ENCODE data around the gene PLXDC1.
"Not testable (repeated sequence)": the region's sequence is repeated elsewhere in the genome, so short reads cannot be mapped to it uniquely, and the experiment has no call there.

Gene PLXDC1

DNA sequence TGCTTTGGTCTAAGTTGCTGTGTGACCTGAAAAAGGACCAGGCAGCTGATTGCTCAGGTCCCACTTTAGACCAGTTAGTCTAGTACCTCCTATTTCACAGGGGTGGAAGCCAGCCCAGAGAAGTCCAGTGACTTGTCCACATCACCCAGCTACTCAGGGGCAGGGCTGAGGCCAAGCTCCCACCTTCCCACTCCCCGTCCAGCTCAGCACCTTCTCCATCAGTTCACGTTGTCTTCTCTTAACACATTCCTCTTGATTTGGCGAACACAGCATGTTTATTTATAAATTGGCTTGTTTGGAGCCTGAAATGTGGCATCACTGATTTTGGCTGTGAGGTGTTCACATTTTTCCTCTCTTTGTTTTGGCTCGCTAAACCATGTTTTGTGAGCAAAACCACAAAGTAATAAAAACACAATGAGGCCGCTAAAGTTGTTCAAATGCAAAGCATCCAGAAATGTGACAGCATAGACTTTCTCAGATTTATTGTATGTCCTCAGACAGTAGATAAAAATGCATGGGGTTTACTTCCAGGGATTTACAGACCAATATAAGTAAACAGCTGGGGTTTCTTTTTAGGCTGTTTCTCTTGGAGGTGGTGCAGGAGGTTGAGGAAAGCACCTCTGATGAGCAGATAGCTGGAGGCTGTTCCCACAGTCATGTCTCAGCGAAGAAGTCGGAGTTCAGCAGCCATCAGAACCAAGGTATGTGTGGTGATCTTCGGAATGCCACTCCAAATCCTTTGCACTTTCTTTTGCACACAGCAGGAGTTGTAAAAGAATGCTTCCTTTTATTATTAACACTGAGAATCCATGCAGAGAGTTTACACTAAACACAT, 88.4 kb downstream of the PLXDC1 start:
- no peak for DNase-seq (ENCODE audit: low read depth)

DNA sequence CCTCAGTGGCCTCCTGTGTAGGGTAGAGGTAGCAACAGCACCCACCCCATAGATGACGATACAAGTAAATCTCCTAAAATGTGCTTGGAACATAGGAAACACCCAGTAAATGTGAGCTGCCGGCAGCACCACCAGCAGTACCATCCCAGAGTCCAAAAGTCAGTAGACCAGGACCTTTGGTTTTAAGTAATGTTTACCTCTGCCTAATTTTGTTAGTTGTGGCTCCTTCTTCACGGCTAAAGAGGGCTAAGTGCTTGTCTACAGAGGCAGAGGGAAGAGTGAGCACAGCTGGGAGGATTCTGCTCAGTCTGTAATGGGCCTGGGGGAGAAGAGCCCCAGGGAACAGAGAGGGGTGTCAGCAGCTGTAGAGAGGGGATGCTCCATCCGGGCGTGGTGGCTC, 92.9 kb downstream of the PLXDC1 start:
- no peak for DNase-seq (ENCODE audit: low read depth)

DNA sequence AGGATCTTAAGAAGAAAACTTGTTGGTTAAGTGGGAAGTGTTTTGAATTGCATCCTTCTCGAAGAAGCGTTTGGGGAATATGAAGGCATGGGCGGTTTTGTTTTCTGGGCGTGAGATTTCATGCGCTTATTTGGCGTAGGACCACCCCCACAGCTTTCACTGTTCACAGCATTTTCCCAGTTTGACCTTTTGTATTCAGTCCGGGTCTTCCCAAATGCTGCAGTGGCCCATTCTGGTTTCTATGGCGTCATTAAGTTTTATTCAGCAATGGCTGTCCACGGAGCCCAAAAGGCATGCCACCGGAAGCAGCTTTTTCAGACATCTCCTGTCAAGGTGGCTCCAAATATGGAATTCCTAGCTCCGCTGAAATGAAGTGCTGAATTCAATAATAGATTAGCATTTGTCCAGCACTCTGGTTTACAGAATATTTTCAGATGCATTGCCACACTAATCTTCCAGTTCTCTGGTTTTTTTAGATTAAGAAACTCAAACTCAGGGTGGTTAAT, 93.7 kb downstream of the PLXDC1 start:
- DNase-seq (ENCODE audit: low read depth): no peak

DNA sequence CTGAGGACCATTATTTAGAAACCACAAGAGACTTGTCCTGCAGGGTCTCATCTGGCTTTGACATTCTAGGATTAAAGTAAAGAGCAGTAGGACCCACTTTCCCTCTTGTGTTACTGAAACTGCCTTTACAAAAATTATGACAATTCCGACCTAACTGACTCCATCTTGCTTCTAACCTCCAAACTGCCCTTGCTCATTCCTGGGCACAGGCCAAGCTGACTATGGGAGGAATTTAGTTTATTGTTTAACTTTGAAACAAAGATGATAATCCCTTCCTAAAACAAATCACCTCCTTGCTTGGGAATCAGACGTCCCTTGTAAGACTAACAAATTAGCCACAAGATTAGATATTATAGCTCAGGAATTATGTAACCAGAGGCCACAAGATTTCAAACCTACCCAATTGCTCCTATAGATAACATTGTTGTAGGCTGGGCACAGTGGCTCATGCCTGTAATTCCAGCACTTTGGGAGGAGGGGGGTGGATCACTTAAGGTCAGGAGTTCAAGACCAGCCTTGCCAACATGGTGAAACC, 97.3 kb downstream of the PLXDC1 start:
- DNase-seq (ENCODE audit: low read depth): no peak

DNA sequence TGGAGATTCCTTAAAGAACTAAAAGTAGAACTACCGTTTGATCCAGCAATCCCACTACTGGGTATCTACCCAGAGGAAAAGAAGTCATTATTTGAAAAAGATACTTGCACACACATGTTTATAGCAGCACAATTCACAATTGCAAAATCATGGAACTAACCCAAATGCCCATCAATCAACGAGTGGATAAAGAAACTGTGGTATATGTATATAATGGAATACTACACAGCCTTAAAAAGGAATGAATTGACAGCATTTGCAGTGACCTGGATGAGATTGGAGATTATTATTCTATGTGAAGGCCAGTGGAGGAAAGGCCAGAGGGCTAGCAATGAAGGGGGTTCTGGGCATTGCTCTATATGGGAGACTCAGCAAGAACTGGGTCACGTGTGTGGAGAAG, 99.0 kb downstream of the PLXDC1 start:
- DNase-seq (ENCODE audit: low read depth): not testable (repeated sequence)

DNA sequence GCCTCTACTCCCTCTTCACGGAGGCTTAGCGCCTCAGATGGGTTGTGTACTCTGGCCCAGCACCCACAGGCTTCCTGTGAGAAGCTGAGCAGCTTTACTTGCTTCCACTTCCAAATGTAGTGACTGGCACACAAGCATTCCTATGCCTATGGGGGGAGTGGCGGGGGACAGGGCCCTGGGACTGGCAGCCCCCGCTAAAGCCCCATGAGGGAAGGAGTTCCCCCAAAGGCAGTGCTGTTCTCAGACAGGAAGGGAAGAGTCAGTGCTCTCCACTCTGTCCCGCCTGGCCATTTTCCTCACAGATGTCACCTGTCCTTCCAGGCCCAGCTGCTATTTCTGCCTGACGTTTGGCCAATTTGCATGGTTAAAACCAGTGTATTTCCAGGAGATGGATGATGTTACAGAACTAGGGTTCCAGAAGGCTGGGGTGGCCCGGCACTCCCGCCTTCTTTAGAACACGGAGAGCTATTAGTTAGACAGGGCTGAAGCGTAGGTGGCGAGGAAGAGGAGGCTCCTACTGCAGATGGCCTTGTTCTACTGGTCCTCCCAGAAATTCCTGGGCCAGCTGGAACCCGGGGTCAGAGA, 100.3 kb downstream of the PLXDC1 start:
- DNase-seq (ENCODE audit: low read depth): no peak

DNA sequence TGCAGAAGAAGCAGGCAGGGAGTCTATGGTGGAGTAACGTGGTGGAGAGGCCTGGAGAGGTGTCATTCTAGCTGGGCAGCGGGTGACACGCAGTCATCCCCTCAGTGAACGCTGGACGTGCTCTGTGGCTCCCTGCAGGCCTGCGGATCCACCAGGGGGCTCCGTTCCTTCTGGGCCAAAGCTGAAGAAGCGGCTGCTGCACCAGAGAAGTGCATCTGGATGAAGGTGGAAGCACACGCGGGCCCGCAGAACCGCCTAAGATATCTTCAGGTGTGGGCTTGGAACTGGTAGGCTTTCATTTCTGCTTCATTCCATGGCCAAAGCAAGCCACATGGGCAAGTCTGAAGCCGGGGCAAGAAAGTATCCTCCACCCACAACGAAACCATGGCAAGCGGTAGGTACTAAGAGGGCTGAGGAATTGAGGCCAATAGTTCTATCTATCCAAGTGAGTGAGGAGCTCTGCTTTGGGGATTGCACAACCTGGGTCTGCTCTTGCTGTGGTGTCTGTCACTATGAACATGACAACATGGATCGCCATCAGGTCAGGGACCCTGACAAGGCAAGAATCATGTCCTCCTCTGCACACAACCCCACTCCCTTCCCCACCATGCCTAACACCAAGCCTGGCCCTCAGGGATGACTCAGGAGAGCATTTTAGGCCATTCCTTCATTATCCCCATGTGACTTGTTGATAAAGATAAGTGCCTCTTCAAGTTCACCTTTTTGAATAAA, 105.3 kb downstream of the PLXDC1 start:
- no peak for DNase-seq (ENCODE audit: low read depth)

DNA sequence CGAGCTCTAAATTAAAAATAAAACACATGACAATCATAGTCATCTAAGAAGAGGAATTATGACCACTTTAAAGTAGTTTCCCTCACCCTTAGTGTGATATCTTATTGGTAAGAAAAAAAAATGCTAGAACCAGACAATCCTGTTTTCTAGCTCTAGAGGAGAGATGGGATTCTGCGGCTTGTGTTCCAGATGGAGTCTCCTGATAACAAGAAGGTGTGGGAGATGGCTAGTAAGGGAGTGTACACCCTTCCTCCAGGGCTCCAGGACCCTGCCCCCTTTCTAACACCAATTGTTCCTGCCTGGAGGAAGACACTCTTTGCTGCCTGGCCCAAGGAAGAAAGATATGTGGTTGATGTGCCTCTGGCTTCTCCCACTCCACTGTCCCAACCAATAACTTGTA, 115.4 kb downstream of the PLXDC1 start:
- DNase-seq (ENCODE audit: low read depth): no peak

DNA sequence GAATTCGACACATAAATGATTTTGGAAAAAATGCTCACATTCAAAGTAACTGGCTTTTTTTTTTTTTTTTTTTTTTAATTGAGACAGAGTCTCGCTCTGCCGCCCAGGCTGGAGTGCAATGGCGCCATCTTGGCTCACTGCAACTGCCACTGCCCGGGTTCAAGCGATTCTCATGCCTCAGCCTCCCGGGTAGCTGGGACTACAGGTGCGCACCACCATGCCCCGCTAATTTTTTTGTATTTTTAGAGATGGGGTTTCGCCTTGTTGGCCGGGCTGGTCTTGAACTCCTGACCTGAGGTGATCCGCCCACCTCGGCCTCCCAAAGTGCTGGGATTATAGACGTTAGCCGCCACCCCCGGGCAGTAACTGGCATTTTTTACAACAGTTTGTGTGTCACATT, 115.9 kb downstream of the PLXDC1 start:
- not testable (repeated sequence) for DNase-seq (ENCODE audit: low read depth)

DNA sequence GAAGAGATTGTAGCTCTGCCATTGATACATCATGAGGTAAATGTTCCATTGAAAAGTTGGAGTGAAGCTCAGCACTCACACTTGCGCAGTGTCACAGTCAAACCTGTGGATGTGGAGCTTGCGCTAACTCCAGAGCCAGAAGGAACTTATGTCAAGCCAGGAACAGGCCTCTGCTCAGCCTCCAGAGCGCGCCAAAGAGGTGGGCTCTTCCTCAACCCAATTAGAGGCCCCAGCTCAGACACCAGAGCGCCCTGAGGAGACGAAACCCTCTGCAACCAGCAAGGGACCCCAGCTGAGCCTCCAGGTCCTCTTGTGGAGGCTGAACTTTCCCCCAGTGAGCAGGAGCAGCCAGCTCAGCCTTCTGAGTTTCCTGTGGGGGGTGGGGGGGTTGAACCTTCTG, 122.7 kb downstream of the PLXDC1 start:
- no peak for DNase-seq (ENCODE audit: low read depth)

DNA sequence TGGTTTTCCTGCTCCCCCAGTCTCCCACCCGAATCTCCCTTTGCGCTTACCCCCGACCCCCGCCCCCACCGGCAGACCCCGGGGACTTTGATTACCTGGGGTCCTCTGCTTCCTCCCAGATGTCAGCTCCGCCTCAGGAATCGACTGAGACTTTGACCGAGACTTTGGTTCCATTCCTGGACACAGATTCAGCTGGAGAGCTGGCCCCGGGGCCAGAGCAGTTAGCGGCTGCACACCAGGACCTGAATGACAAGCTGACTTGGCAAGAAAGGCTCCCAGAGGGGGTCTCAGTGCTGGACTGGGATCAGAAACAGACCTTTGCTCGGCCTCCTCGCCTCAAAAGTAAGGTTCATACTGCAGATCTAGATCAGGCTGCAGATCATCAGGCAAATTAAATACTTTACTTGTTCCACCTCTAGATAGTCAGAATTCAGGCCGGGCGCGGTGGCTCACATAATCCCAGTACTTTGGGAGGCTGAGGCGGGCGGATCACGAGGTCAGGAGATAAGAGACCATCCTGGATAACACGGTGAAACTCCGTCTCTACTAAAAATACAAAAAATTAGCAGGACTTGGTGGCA, 123.9 kb downstream of the PLXDC1 start:
- DNase-seq (ENCODE audit: low read depth): no peak

DNA sequence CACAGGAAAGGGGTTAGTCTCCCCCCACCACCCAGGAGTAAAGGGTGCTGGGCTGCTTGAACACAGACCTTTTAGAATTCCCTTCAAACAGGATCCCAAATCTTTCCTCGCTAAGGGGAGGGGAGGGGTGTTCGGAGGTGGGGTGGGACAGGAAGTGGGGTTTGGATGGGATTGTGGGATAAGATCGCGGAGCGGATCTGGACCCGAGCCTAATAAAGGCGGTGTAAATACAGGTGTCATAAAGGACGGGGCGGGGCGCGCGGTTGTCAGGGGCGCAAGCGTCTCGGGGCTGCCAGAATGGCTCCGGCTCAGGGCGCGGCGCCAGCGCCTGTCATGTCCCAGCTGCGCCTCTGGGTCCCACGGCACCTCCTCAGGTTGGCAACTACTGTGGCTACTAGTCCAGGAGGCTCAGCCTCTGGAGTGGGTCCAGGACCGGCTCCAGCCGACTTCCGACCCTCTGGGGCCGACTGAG, 124.4 kb downstream of the PLXDC1 start:
- no peak for DNase-seq (ENCODE audit: low read depth)

DNA sequence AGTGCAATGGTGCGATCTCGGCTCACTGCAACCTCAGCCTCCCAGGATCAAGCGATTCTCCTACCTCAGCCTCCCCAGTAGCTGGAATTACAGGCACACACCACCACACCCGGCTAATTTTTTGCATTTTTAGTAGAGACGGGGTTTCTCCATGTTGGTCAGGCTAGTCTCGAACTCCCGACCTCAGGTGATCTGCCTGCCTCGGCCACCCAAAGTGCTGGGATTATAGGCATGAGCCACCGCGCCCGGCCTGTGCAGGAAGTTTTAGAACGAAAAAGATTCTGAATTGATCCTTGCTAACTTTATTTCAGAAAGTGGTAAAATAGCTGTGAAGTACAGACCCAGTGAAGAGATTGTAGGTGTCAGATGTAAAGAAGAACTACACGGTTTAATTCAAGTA, 125.1 kb downstream of the PLXDC1 start:
- not testable (repeated sequence) for DNase-seq (ENCODE audit: low read depth)

DNA sequence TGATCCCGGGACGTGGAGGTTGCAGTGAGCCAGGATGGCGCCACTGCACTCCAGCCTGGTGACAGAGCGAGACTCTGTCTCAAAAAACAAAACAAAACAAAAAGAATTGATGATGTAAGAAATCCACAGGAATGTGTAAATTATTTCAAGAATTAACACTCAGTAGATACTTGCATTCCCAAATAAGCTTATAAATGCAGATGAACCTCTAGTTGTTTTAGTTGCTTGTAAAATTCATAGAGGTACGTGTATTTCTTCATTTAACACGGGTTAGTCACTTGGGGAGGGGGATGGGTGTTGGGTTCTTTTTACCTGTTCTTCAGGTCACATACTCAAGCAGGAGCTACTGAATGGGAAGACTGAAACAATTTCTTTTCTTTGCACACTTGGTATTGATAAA, 128.5 kb downstream of the PLXDC1 start:
- no peak for DNase-seq (ENCODE audit: low read depth)

DNA sequence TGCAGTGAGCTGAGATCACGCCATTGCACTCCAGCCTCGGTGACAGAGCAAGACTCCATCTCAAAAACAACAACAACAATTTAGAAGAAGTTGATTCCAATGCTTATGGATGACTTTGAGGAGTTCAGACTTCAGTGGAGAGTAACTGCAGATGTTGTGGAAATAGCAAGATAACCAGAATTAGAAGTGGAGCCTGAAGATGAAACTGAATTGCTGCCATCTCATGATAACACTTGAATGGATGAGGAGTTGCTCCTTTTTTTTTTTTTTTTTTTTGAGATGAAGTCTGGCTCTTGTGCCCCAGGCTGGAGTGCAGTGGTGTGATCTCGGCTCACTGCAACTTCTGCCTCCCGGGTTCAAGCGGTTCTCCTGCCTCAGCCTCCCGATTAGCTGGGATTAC, 131.4 kb downstream of the PLXDC1 start:
- not testable (repeated sequence) for DNase-seq (ENCODE audit: low read depth)

DNA sequence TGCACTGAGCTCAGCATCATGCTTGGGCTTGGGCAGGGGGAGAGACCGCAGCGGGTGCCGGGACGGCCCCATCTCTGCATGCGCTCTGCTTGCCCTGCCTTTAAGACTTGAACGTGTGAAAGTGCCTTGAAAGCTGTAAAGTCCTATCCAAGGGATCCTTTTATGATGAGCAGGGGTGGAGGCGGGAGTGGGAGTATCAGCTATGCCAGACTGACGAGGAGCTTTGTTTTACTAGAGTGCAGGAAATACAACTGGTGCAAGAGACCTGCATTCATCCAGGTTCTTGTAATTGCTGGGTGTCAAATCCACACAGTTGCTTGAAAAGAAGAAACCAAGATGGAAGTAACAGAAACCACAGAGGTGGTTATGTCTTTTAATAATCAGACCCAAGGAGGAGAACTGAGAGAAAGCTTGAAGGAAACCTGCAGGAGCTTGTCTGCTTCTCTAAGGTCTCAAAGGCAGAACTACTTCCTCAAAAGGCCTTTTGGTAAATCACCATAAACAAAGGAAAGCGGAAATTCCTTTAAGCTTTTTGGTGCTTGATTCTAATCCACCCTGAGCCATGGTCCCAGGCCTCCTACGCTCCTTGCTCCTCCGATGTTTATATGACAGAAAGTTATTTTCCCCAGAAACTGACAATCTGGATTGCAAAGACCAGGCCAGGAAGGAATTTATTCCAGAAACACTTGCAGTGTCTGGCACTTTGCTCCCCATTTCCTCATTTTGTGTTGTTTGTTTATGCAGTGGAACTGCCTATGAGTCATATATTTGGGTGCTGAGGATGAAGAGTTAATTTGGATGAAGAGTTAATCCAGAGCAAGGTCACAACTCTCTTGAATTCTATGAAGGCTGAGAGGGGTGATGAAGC, 132.9 kb downstream of the PLXDC1 start:
- DNase-seq (ENCODE audit: low read depth): no peak

DNA sequence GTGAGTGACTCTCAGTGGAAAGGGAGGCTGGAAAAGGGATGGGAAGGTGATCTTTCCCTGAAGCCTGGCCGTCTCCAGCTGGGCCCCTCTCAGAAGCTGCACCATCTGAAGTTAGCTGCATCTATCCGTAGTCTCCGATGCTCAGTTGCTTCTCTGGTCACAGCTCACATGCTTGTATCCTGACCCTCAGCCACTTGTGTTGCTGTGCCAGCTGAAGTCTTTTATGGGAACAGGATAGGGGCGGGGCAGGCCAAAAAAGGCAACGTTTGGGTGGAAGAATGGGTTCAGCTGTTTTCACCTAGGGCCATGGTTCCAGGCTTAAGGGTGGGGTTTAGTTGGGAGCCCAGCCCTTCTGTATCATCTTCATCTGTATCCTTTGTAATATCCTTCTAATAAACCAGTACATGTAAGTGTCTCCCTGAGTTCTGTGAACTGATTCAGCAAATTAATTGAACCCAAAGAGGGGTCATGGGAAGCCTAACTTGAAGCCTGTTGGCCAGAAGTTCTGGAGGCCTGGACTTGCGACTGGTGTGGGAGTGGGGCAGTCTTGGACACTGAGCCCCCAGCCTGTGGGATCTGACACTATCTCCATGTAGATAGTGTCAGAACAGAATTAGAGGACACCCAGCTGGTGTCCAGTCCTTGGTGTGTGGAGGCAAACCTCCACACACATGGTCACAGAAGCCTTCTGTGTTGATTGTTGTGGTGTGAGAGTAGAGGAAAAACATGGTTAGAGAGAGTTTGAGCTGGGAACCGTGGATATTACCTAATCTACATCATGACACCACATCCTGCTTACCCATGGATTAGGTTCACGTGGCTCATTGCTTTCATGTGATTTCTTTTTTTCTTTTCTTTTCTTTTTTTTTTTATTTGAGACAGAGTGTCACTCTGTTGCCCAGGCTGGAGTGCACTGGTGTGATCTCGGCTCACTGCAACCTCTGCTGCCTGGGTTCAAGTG, 135.0 kb downstream of the PLXDC1 start:
- DNase-seq (ENCODE audit: low read depth): no peak

DNA sequence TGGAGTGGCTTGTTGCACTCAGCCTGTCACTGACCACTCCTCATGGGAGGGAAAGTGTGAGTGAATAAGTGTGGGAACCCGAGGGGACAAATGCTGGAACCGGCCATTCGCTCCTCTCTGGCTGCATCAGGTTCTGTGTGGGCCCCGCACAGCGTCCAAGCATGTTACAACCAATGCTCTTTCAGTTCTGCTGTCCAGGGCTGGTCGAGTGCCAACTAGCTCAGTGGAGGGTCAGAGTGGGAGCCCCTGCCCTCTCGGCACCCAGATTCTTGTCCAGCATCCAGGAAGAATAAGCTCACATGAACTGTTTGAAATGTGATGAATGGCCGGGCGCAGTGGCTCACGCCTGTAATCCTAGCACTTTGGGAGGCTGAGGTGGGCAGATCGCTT, 135.9 kb downstream of the PLXDC1 start:
- DNase-seq (ENCODE audit: low read depth): no peak

DNA sequence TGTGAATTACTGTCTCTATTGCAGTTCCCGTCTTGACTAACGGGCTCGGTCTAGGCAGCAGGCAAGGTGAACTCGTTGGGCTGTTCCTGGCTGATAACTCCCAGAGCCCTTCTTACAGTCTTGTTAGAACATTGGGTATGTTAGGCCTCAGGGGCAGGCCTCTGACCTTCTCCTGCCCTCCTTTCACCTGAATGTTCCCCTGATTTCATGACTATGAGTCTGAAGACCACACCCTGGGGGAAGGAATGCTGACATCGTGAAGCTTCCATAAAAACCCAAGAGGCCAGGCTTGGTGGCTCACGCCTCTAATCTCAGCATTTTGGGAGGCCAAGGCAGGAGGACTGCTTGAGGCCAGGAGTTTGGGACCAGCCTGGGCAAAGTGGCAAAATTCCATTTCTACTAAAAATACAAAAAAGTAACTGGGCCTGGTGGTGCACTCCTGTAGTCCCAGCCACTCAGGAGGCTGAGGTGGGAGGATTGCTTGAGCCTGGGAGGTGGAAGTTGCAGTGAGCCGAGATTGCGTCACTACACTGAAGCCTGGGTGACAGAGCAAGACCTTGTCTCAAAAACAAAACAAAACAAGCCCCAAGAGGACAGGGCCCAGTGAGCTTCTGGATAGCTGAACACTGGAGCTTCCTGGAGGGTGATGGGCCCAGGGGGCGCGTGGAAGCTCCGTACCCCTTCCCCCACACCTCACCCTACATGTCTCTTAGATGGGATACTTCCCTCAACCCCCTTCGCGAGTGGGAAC, 136.5 kb downstream of the PLXDC1 start:
- DNase-seq (ENCODE audit: low read depth): no peak

All from HS-27A (cell line).